Neural cell (in vitro differentiated cells): ENCODE measurements around the gene EID1. TPM values are rescaled to one million over a fixed set of nuclear protein-coding genes. Genes with fewer than 3 reads are reported as not detected.

Experiments
- H2AFZ ChIP-seq: fragments of 200-600, 300-800 bp; sonication (generic), shearing (Covaris generic); 2 replicates; pipeline ENCODE4 v1.6.0; 2014; ENCODE audit warnings: low read depth, mild to moderate bottlenecking, antibody characterized with exemption, low read length, moderate library complexity
- H3F3A ChIP-seq: fragments of 200-600 bp; shearing (Covaris generic); 2 replicates; pipeline ENCODE4 v1.6.1; 2016; ENCODE audit warnings: mild to moderate bottlenecking, moderate library complexity, mixed read lengths, antibody characterized with exemption, low read length; ENCODE audit not compliant: insufficient read depth, poor library complexity, severe bottlenecking
- H3K27ac ChIP-seq: fragments of 200-600, 300-800 bp; sonication (generic), shearing (Covaris generic); 2 replicates; pipeline ENCODE4 v1.5.1; 2014; ENCODE audit warnings: mild to moderate bottlenecking, low read length, moderate library complexity
- H3K27me3 ChIP-seq: fragments of 300-800, 200-600 bp; sonication (generic), shearing (Covaris generic); 2 replicates; pipeline ENCODE4 v1.6.0; 2014; ENCODE audit warnings: mild to moderate bottlenecking, low read depth, low read length, moderate library complexity; ENCODE audit not compliant: insufficient read depth
- H3K36me3 ChIP-seq: fragments of 300-800, 200-600 bp; sonication (generic), shearing (Covaris generic); 2 replicates; pipeline ENCODE4 v1.5.1; 2014; ENCODE audit warnings: mild to moderate bottlenecking, antibody characterized with exemption, low read length, moderate library complexity; ENCODE audit not compliant: insufficient read depth
- H3K4me2 ChIP-seq: fragments of 300-800, 200-600 bp; sonication (generic), shearing (Covaris generic); 2 replicates; pipeline ENCODE4 v1.6.0; 2014; ENCODE audit warnings: mild to moderate bottlenecking, low read length
- H3K4me3 ChIP-seq: fragments of 300-800, 200-600 bp; sonication (generic), shearing (Covaris generic); 2 replicates; pipeline ENCODE4 v1.5.1; 2014; ENCODE audit warnings: mild to moderate bottlenecking, low read length, moderate library complexity
- H3K79me2 ChIP-seq: fragments of 200-600 bp; shearing (Covaris generic); replicated peaks from 2 replicates; pipeline ENCODE4 v1.6.0; 2014; ENCODE audit warnings: mild to moderate bottlenecking, low read length, moderate library complexity; ENCODE audit not compliant: insufficient read depth
- H3K9ac ChIP-seq: fragments of 300-800, 200-600 bp; sonication (generic), shearing (Covaris generic); 2 replicates; pipeline ENCODE4 v1.6.1; 2016; ENCODE audit warnings: mild to moderate bottlenecking, low read length, mixed read lengths
- H3K9me2 ChIP-seq: fragments of 200-600 bp; shearing (Covaris generic); 2 replicates; pipeline ENCODE4 v1.6.1; 2016; ENCODE audit warnings: mild to moderate bottlenecking, low read length, mixed read lengths; ENCODE audit not compliant: insufficient read depth
- H3K9me3 ChIP-seq: fragments of 200-600, 300-800 bp; sonication (generic), shearing (Covaris generic); 2 replicates; pipeline ENCODE4 v1.6.1; 2016; ENCODE audit warnings: mild to moderate bottlenecking, mixed run types, low read length, moderate library complexity, mixed read lengths
- H4K20me1 ChIP-seq: fragments of 200-600 bp; shearing (Covaris generic); 2 replicates; pipeline ENCODE4 v1.6.1; 2016; ENCODE audit warnings: mild to moderate bottlenecking, mixed run types; ENCODE audit not compliant: insufficient read depth
- CTCF ChIP-seq: fragments of 450-650 bp; IDR thresholded peaks from 2 replicates; pipeline ENCODE4 v1.5.1; 2014; ENCODE audit warnings: antibody characterized with exemption, mild to moderate bottlenecking, moderate library complexity; ENCODE audit not compliant: poor library complexity, severe bottlenecking
- EP300 ChIP-seq: fragments of 450-650 bp; conservative IDR thresholded peaks from 2 replicates; pipeline ENCODE4 v1.6.1; 2014; ENCODE audit warnings: antibody characterized with exemption, mild to moderate bottlenecking, moderate library complexity; ENCODE audit not compliant: poor library complexity, severe bottlenecking
- EZH2 ChIP-seq: fragments of 200-600, 300-800 bp; shearing (Covaris generic), sonication (generic); IDR thresholded peaks from 2 replicates; pipeline ENCODE4 v1.6.1; 2014; ENCODE audit warnings: antibody characterized with exemption, low read length, borderline replicate concordance, mild to moderate bottlenecking; ENCODE audit not compliant: insufficient read depth, poor library complexity, severe bottlenecking
- MXI1 ChIP-seq: fragments of 450-650 bp; conservative IDR thresholded peaks from 2 replicates; pipeline ENCODE4 v1.6.1; 2014; ENCODE audit warnings: antibody characterized with exemption, mild to moderate bottlenecking; ENCODE audit not compliant: poor library complexity, severe bottlenecking
- POLR2AphosphoS5 ChIP-seq: IDR thresholded peaks from 2 replicates; pipeline ENCODE4 v1.6.1; 2012
- RAD21 ChIP-seq: fragments of 450-650 bp; conservative IDR thresholded peaks from 2 replicates; pipeline ENCODE4 v1.6.1; 2014; ENCODE audit warnings: antibody characterized with exemption, mild to moderate bottlenecking, moderate library complexity
- REST ChIP-seq: IDR thresholded peaks from 2 replicates; pipeline ENCODE4 v1.6.1; 2012; ENCODE audit warnings: borderline replicate concordance
- SMC3 ChIP-seq: fragments of 450-650 bp; conservative IDR thresholded peaks from 2 replicates; pipeline ENCODE4 v1.6.1; 2014; ENCODE audit warnings: antibody characterized with exemption, mild to moderate bottlenecking, moderate library complexity; ENCODE audit not compliant: poor library complexity
- TAF1 ChIP-seq: IDR thresholded peaks from 2 replicates; pipeline ENCODE4 v1.6.1; 2012; ENCODE audit warnings: low read depth
- polyA plus RNA-seq: library from polyadenylated mRNA; depleted of rRNA; stranded (reverse); fragments of >200 nt; gene quantifications from 2 replicates; pipeline ENCODE4 v1.2.3, GENCODE V29; 2014

Gene EID1
- polyA plus RNA-seq, 1 donor from 2014 or later = 530 TPM

- H3K4me3 ChIP-seq = no peak overlapping the region
- no peaks in the 10 kb centered on the region for H3K27me3 ChIP-seq
- H3K9me3 ChIP-seq = no peaks in the 10 kb centered on the region
- H3K9ac ChIP-seq = no peak overlapping the region
- H3K79me2 ChIP-seq = no peaks in the 10 kb centered on the region
- H2AFZ ChIP-seq = no peak overlapping the region
- H3K36me3 ChIP-seq = no peaks in the 10 kb centered on the region
- H3K9me2 ChIP-seq = no peaks in the 10 kb centered on the region
- TF ChIP-seq MXI1 (no peak), CTCF (no peak), EZH2 (no peak), TAF1 (no peak), POLR2AphosphoS5 (no peak), EP300 (no peak), SMC3 (no peak), RAD21 (no peak), REST (no peak)
- no peak overlapping the region for H3K4me2 ChIP-seq
- H4K20me1 ChIP-seq = no peaks in the 10 kb centered on the region
- no peak overlapping the region for H3K27ac ChIP-seq
- no peaks in the 10 kb centered on the region for H3F3A ChIP-seq
Measured at GRCh38 chr15:48868536-48868935, 9.4 kb upstream of the EID1 start.

- no peaks in the 10 kb centered on the region for H3F3A ChIP-seq
- no peak overlapping the region for H3K4me2 ChIP-seq
- no peaks in the 10 kb centered on the region for H3K9me2 ChIP-seq
- H4K20me1 ChIP-seq = no peaks in the 10 kb centered on the region
- no peaks in the 10 kb centered on the region for H3K36me3 ChIP-seq
- no peak for TF ChIP-seq REST
- no peak overlapping the region for H3K9ac ChIP-seq
- H2AFZ ChIP-seq = no peak overlapping the region
- no peak overlapping the region for H3K27ac ChIP-seq
- H3K27me3 ChIP-seq = no peaks in the 10 kb centered on the region
- no peaks in the 10 kb centered on the region for H3K79me2 ChIP-seq
- H3K9me3 ChIP-seq = no peaks in the 10 kb centered on the region
- no peak overlapping the region for H3K4me3 ChIP-seq
Measured at GRCh38 chr15:48869966-48870365, 8.0 kb upstream of the EID1 start.
